ENCODE data around the gene RNF40. TPM values are rescaled to one million over a fixed set of nuclear protein-coding genes. Genes with fewer than 3 reads are reported as not detected.

RNF40 gene
- total and polyA plus RNA-seq, 2 of the 8 experiments (the other 6 are each of a cell fraction or from before 2014, with no cell fraction given), result 38.5 to 68.7 TPM

- Histone ChIP-seq H3K9ac (replicated peaks in 1 of 4; ENCODE audit: extremely low read depth in 1 of 4, low read depth in 3 of 4, low read length in 3 of 4) (no peak overlapping the region), H3K18ac (ENCODE audit: extremely low read depth, low read length) (no peak overlapping the region), H3K79me2 (ENCODE audit: control insufficient read depth in 1 of 2, insufficient read depth in 2 of 2, low read length in 2 of 2) (no peaks in the 10 kb centered on the region), H3K9me3 (ENCODE audit: insufficient read depth in 2 of 2, low read depth in 1 of 2, low read length in 1 of 2) (no peaks in the 10 kb centered on the region), H3K23ac (ENCODE audit: insufficient read length) (no peak overlapping the region), H2AFZ (ENCODE audit: low read length) (no peak overlapping the region), H3K27ac (ENCODE audit: low read depth, low read length) (no peak overlapping the region), H3K79me1 (ENCODE audit: low read depth, low read length) (no peaks in the 10 kb centered on the region), H4K91ac (replicated peaks; ENCODE audit: insufficient read length, low read length) (no peak overlapping the region), H3K4me1 (replicated peaks in 1 of 4; ENCODE audit: control insufficient read depth in 3 of 4, insufficient read depth in 4 of 4, low read length in 3 of 4) (no peaks in the 10 kb centered on the region), H3K4ac (replicated peaks; ENCODE audit: insufficient read length, low read depth, low read length) (no peak overlapping the region), H2BK12ac (ENCODE audit: low read depth, low read length) (no peak overlapping the region), H3K27me3 (replicated peaks in 1 of 4; ENCODE audit: control insufficient read depth in 3 of 4, extremely low read depth in 1 of 4, insufficient read depth in 3 of 4, low read length in 3 of 4) (peaks cover 0 to 3% (median 0%) of the 10 kb centered on the region in 4 experiments; a peak in 2 of 7 replicates), H4K8ac (ENCODE audit: extremely low read depth, insufficient read depth, low read length) (no peak overlapping the region), H3K23me2 (ENCODE audit: low read depth, low read length) (no peaks in the 10 kb centered on the region), H2BK5ac (ENCODE audit: low read depth, low read length) (no peak overlapping the region), H3K14ac (ENCODE audit: insufficient read length) (no peak overlapping the region), H4K20me1 (replicated peaks in 1 of 2; ENCODE audit: control insufficient read depth in 1 of 2, insufficient read depth in 2 of 2, low read length in 2 of 2) (no peaks in the 10 kb centered on the region), H2AK5ac (ENCODE audit: low read depth, low read length) (no peak overlapping the region), H2BK20ac (ENCODE audit: low read length) (no peak overlapping the region), H3K36me3 (ENCODE audit: control insufficient read depth in 2 of 4, insufficient read depth in 4 of 4, low read length in 3 of 4) (no peaks in the 10 kb centered on the region), H3K4me2 (ENCODE audit: insufficient read depth in 1 of 2, low read depth in 2 of 2, low read length in 2 of 2) (no peak overlapping the region), H2BK15ac (ENCODE audit: low read length) (no peak overlapping the region), H4K5ac (ENCODE audit: insufficient read length, low read depth, low read length) (no peak overlapping the region), H2BK120ac (replicated peaks; ENCODE audit: low read depth, low read length) (no peak overlapping the region), H3K56ac (replicated peaks; ENCODE audit: insufficient read length, low read depth, low read length) (no peak overlapping the region), H3K4me3 (ENCODE audit: extremely low read depth in 1 of 4, insufficient read depth in 2 of 4, low read depth in 3 of 4, low read length in 4 of 4) (no peak overlapping the region)
- CTCF ChIA-PET (ENCODE audit: partially characterized antibody), result interaction anchor here (0.7 to 3.2 kb wide), 4 partner anchors 9 to 741 kb away, joined by 3 to 21 read pairs (median 4); no protein-coding TSS in a partner anchor
- FAIRE-seq (no peak), DNase-seq (ENCODE audit: low read depth in 1 of 2, low spot score in 2 of 2) (no peak)
- 92% methylated on average over 3 of the region's 3 CpGs; no CpG with 5 or more reads in 1 of the 2 experiments for WGBS, 2 experiments (ENCODE audit: extremely low coverage in 1 of 2, insufficient coverage in 1 of 2, insufficient read length in 1 of 2, insufficient replicate concordance in 2 of 2, low coverage in 1 of 2, low lambda C conversion rate in 2 of 2, missing lambda C conversion rate in 1 of 2)
- POLR2A ChIA-PET (ENCODE audit: partially characterized antibody), result interaction anchor here (1.3 to 1.4 kb wide), 2 partner anchors 17 to 37 kb away, joined by 4 to 5 read pairs; no protein-coding TSS in a partner anchor
- no peak for TF ChIP-seq TBP (IDR thresholded peaks at IDR 0.05; ENCODE audit: low read depth, low read length)
- TF ChIP-seq JUND (IDR thresholded peaks at IDR 0.05; ENCODE audit: low read length), result no peak
- no peak for TF ChIP-seq ZNF274 (IDR thresholded peaks at IDR 0.05; ENCODE audit: borderline replicate concordance, extremely low read depth, low read length)
- TF ChIP-seq MAX (IDR thresholded peaks at IDR 0.05), result no peak
- no peak for TF ChIP-seq CTCF (IDR thresholded peaks at IDR 0.05; ENCODE audit: control extremely low read depth in 1 of 3, insufficient read depth in 1 of 3, low read depth in 1 of 3, low read length in 3 of 3)
- no peak for TF ChIP-seq ASH2L (IDR thresholded peaks at IDR 0.05; ENCODE audit: low read length)
- TF ChIP-seq GTF2F1 (IDR thresholded peaks at IDR 0.05; ENCODE audit: borderline replicate concordance, low read depth, low read length), result no peak
- no peak for TF ChIP-seq CHD1 (IDR thresholded peaks at IDR 0.05; ENCODE audit: low read depth, low read length)
- no peak for TF ChIP-seq CREB1 (IDR thresholded peaks at IDR 0.05)
- no peak for TF ChIP-seq HDAC2 (IDR thresholded peaks at IDR 0.05; ENCODE audit: borderline replicate concordance in 1 of 2, low read depth in 2 of 2, low read length in 2 of 2)
- no peak for TF ChIP-seq SUZ12 (IDR thresholded peaks at IDR 0.05; ENCODE audit: low read length)
- no peak for TF ChIP-seq SIX5 (IDR thresholded peaks at IDR 0.05; ENCODE audit: low read depth, low read length)
These were observed 32.5 kb downstream of the RNF40 start for GRCh38 chr16:30794634-30795033.

Measured in H1 (cell line).